Liver (tissue), 3 donors: Measurements from ENCODE around the gene COL23A1.

ENCODE experiments used
- FOXA1 ChIP-seq: IDR thresholded peaks from 2 replicates; pipeline ENCODE4 v1.6.1; 2016; ENCODE audit warnings: antibody characterized with exemption
- GABPA ChIP-seq, 2 donors: IDR thresholded peaks in 1 of 2; conservative IDR thresholded peaks in 1 of 2; 2 replicates each; pipeline ENCODE4 v1.6.1; 2016; ENCODE audit warnings: antibody characterized with exemption in 2 of 2, mild to moderate bottlenecking in 1 of 2, moderate library complexity in 1 of 2
- MAX ChIP-seq: IDR thresholded peaks from 2 replicates; pipeline ENCODE4 v1.6.1; 2016; ENCODE audit warnings: antibody characterized with exemption
- REST ChIP-seq: IDR thresholded peaks from 2 replicates; pipeline ENCODE4 v1.6.1; 2016; ENCODE audit warnings: antibody characterized with exemption, mild to moderate bottlenecking
- RXRA ChIP-seq, 2 donors: IDR thresholded peaks; 2 replicates each; pipeline ENCODE4 v1.6.1; 2017 to 2018; ENCODE audit warnings: antibody characterized with exemption in 2 of 2, mild to moderate bottlenecking in 1 of 2
- SP1 ChIP-seq: IDR thresholded peaks from 2 replicates; pipeline ENCODE4 v1.6.1; 2018; ENCODE audit warnings: antibody characterized with exemption, mild to moderate bottlenecking
- YY1 ChIP-seq: IDR thresholded peaks from 2 replicates; pipeline ENCODE4 v1.6.1; 2016; ENCODE audit warnings: antibody characterized with exemption, mild to moderate bottlenecking
- TF ChIP-seq, protein P1 (sequence below): fragments of 150-350 bp; IDR thresholded peaks from 2 replicates; pipeline ENCODE4 v1.5.1; 2017; ENCODE audit warnings: improper control_type of control experiment, low read depth, low read length; ENCODE audit not compliant: missing input control
- TF ChIP-seq, protein P2 (sequence below): IDR thresholded peaks from 2 replicates; pipeline ENCODE4 v1.6.1; 2016; ENCODE audit warnings: antibody characterized with exemption
- TF ChIP-seq, protein P3 (sequence below): IDR thresholded peaks from 2 replicates; pipeline ENCODE4 v1.6.1; 2016; ENCODE audit warnings: antibody characterized with exemption
- donor health status: healthy.
- donor health status: healthy.

DNA sequence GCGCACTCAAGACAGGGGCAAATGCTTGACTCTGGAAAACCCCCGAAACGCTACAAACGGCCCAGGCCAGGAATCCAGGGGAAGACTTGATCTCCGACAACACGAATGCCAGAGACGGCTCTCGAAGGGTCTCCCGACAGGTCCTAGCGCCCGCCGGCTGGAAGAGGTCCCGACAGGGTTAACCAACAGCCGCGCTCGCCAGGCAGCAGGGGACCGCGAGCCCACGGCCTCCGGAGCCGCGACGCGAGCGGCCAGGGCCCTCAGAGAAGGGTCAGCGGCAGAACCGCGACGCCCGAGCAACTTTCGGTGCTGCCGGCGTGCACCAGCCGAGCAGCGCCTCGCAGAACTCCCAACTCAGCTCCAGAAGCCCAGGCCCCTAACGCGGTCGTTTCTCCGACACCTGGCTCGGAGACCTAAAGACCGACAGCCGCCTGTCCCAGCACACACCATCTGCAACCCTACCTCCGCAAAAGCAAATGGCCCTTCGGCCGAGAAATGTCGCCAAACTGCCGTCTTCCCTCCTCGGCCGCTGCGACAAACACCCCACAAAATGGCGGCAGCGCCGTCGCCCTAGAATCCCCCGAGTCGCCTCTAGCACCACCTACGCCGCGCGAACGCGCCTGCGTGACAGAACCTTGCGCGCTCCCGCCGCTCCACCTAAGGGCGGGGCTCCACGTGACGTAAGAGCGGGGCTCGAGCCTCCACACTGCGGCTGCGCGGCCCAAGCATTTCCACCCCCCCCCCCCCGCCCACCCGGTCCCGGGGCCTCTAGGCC is 36.5 kb upstream of the COL23A1 start, which contains the start of gene CLK4:
- TF ChIP-seq, protein P1, sequence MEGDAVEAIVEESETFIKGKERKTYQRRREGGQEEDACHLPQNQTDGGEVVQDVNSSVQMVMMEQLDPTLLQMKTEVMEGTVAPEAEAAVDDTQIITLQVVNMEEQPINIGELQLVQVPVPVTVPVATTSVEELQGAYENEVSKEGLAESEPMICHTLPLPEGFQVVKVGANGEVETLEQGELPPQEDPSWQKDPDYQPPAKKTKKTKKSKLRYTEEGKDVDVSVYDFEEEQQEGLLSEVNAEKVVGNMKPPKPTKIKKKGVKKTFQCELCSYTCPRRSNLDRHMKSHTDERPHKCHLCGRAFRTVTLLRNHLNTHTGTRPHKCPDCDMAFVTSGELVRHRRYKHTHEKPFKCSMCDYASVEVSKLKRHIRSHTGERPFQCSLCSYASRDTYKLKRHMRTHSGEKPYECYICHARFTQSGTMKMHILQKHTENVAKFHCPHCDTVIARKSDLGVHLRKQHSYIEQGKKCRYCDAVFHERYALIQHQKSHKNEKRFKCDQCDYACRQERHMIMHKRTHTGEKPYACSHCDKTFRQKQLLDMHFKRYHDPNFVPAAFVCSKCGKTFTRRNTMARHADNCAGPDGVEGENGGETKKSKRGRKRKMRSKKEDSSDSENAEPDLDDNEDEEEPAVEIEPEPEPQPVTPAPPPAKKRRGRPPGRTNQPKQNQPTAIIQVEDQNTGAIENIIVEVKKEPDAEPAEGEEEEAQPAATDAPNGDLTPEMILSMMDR: no peak
- TF ChIP-seq YY1: peak; percentile 99
- TF ChIP-seq REST: peak; percentile 63
- no peak for TF ChIP-seq GABPA (IDR thresholded peaks at IDR 0.05 in 1 of 2, conservative IDR thresholded peaks at IDR 0.05 in 1 of 2)
- TF ChIP-seq RXRA (IDR thresholded peaks at IDR 0.05): peak in 1 of 2 donors; percentile 7
- TF ChIP-seq, protein P2, sequence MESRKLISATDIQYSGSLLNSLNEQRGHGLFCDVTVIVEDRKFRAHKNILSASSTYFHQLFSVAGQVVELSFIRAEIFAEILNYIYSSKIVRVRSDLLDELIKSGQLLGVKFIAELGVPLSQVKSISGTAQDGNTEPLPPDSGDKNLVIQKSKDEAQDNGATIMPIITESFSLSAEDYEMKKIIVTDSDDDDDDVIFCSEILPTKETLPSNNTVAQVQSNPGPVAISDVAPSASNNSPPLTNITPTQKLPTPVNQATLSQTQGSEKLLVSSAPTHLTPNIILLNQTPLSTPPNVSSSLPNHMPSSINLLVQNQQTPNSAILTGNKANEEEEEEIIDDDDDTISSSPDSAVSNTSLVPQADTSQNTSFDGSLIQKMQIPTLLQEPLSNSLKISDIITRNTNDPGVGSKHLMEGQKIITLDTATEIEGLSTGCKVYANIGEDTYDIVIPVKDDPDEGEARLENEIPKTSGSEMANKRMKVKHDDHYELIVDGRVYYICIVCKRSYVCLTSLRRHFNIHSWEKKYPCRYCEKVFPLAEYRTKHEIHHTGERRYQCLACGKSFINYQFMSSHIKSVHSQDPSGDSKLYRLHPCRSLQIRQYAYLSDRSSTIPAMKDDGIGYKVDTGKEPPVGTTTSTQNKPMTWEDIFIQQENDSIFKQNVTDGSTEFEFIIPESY: no peak
- TF ChIP-seq MAX: no peak
- TF ChIP-seq, protein P3, sequence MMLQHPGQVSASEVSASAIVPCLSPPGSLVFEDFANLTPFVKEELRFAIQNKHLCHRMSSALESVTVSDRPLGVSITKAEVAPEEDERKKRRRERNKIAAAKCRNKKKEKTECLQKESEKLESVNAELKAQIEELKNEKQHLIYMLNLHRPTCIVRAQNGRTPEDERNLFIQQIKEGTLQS: no peak
- no peak for TF ChIP-seq SP1
- TF ChIP-seq FOXA1: no peak
